HPDE6-E6E7 (cell line): Measurements from ENCODE around the gene DSCAM.
"Not testable (repeated sequence)": the region's sequence is repeated elsewhere in the genome, so short reads cannot be mapped to it uniquely, and the experiment has no call there.

Experiments
- DNase-seq: peaks from one replicate; pipeline ENCODE4 v3.0.0; 2011; ENCODE audit warnings: missing footprints; ENCODE audit errors: extremely low spot score

The DSCAM gene

DNA sequence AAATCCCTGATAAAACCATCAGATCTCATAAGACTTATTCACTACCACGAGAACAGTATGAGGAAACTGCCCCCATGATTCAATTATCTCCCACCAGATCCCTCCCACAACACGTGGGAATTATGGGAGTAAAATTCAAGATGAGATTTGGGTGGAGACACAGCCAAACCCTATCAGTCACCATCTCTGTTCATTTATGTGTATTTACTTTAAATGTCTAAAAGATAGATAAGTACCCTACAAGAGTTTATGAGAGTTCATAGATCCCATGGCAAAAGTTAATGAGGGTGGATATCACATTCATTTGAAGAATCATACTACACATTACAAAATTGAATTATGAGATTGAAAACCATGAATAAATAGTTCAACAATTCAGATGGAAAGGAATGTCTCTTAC lies 526.2 kb downstream of the DSCAM start:
- not testable (repeated sequence) for DNase-seq

DNA sequence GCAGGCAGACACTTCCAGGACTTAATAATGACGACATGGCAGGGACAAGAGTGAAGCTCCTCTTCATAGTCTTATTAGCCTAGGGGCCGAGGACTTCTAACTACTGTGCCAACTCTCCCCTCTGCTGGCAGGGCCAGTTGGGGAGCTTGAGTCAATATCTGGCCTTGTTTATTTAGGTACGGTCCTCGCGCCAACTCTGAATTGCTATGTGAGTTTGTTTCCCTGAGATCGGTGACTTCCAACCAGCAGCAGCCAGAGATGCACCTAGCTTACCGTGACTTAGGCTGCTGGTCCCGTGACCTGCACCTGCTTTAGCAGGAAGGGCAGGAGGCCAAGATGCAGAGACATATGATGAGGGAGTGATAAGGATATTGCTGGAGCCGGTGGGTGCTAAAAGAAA lies 528.6 kb downstream of the DSCAM start:
- DNase-seq: no peak

DNA sequence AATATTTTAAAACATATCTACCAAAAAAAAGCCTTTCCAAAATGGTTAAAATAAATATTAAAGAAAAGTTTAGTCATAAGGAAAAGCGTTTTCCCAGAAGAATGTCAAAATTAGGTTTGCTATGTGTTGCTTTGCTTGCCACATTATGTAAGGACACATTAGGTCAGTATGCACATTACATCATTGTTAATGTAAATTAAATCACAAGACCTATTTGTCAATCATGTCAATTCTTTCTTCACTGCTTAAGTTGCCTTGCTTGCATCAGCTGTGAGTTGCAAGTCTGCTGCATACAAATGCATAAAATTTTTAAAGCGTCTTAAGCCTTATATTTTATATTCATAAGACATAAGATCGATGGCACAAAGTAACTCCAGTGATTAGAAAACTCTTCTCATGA lies 530.9 kb downstream of the DSCAM start:
- DNase-seq: no peak

DNA sequence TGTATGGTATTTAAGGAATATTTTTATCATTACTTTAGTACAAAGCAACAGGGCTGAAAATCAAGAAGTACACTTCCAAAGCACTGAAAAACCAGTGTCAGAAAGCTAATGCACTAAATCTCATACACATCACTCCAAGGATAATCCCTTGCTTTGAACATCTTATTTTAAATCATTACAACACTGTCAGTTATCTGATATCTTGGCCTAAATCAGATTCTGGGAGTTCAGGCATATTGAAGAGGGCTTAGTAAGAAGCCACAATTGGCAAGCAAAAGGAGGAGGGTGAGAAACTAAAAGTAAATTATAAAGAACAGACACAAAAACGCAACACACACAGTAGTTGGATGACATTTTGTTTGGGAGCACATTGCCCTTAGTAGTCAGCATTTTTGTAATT lies 531.3 kb downstream of the DSCAM start:
- DNase-seq: no peak

DNA sequence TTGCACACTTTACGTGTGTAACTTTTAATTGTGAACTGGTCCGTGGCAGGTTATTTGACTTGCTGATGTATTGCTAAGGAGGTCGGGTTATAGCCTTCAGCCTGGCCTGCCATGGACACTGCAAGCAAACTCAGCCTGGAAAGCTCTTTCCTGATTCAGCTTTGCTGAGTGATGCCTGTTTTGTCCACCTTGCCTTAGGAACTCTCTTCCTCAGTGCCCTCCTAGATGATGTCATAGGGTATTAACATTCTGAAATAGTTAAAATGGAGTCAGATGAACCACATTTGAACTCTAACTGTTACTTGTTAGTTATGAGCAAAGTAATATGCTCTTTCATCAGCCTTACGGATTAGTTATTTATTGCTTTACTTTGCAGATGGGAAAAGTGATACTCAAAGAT lies 533.7 kb downstream of the DSCAM start:
- DNase-seq: no peak

DNA sequence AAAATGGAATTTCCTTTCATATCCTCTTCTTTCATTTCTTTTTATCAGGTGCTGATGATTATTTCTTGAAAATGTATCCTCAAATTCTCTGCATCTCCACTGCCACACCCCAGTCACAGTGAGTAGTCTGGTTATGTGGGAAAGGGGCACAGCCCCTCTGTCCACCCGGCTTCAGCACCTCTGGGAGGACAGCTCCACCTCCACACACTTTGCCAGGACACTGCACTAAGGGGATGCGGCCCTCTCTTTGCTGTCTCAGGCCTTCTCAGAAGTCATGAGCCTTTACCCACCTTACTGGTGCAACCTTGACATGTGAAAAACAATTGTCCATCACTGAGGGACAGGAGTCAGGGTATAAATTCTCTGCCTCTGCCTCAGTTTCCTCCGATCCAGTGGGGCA lies 546.7 kb downstream of the DSCAM start:
- no peak for DNase-seq

DNA sequence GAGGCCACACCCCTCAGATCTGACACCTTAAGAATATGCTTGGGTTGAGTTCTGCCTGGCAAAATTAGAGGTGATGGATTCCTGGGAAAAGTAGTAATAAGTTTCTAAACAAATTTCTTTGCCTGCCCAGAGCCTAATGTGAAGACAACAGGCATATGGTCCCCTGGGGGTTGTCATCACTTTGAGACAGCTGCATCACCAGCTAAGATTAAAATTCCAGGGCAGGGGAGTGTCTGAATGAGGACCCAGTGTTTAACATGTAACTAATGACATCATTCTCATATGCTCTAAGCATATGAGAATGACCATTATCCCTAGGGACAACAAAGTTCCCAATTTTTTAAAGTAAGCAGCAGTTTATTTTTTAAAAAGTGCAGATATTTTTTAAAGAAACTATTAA lies 547.5 kb downstream of the DSCAM start:
- DNase-seq: no peak

DNA sequence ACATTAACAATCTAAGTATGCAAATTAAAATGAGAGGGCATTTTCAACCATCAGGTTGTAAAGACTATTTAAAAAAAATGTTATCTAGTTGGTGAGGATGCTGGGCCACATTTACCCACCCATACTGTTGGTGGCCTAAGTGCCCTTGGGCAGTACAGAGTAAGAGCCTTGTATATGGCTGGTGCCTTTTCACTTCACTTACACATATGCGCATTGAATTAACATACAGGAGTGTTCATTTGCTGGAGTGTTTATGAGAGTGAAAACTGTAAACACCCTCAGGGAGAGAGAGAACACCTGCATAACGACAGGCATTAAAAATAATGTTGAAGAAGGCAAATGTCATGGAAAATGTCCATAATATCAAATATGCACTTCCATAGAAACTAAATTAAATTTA lies 552.6 kb downstream of the DSCAM start:
- no peak for DNase-seq

DNA sequence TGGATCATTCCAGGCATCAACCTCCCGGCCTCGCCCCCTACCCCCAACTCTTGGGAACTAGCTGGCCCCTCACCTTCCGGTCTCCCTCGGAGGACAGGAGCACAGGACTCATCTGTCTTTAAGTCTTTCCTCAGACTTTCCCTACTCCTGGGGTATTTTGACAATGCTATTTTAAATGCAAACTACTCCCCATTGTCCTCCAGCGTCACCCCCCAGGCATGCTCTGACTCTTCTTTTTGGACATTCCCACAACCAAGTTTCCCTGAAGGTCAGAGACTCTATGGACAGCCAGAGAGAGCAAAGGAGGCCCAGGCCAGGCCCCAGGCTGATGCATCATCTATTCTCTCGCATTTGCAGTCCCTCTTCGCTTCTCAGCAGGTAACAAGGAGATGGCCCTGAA lies 555.4 kb downstream of the DSCAM start:
- no peak for DNase-seq

DNA sequence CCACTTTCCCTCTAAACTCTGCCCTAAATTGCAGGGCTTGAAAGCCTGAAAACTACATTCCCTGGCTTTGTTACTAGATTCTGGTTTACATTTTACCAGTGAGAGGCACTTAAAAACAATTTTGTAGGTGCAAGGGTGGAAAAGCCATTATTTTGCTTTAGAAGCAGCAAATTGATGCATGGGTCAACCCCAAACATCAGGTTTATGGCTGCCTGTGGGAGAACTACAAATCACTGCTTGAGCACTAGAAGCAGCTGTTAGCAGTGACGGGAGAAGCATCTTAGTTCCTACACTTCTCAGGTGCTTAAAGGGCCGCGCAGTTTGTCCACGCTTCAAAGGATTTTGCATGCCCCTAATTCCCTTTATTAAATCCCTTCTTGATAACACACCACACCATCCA lies 562.5 kb downstream of the DSCAM start:
- no peak for DNase-seq

DNA sequence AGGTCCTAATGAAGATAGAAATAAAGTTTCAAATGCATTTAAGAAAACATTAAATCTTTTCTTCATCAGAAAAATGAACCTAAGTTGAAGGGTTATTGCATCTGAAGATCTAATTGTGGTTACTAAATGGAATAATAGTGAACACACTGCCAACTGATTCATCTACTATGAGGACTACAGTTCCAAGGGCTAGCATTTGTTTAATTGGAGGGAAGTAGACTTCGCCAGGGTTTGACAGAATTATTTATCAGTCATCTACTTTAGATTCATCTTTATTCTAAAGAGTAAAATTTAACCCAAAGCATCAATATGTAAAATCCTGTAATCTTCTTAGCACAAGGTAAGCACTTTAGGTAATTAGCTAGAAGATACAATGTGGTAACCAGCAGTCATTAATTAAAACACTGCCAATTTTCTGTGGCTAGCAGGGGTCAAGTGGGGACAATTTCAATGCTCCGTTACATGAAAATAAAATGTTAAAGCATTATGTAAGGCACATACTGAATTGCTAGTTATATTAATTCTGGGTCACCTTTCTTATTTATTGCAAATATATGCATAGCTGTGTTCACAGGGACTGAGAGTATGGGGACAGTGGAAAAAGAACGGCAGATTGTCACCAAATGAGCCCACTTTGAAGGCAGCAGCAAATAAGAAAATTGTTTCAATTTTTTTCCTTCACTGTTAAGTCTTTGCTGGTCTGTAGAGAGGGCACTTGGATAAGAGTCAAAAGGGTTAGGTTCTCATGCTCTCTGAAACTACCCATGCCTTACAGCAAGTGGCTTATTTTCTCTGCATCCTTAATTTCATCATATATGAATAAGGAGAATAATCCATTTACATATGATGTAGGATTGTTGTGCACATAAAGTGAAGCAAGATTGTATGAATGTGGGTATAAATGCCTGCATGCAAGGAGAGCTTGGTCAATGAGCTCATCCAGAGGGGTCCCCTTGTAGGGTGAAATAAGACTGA lies 563.8 kb downstream of the DSCAM start:
- DNase-seq: no peak

DNA sequence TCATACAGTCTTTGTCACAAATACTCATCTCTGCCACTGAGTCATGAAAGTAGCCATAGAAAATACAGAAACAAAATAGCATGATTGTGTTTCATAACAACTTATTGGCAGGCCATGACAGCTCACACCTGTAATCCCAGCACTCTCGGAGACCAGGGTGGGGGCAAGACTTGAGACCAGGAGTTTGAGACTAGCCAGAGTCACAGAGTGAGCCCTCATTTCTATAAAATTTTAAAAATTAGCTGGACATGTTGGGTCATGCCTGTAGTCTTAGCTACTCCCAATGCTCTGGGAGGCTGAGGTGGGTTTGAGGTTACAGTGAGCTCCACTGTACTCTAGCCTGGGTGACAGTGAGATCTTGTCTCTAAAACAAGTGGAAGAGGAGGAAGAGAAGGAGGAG lies 568.6 kb downstream of the DSCAM start:
- DNase-seq: no peak

DNA sequence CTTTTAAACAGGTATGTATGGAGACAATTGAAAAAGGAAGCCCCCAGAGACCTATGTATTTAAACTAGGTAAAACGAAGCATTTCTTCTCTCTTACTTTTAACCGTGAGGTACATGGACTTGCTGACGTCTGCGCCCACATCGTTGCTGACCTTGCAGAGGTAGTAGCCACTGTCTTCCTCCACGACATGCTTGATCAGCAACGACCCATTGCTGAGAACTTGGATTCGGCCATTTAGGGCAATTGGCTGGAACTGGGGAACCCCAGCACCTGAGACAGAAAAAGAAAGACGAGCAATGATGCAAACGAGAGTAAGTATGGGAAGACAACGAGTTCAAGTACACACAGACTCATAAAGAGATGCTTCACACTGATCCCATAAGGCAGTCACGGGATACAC lies 571.0 kb downstream of the DSCAM start:
- no peak for DNase-seq

DNA sequence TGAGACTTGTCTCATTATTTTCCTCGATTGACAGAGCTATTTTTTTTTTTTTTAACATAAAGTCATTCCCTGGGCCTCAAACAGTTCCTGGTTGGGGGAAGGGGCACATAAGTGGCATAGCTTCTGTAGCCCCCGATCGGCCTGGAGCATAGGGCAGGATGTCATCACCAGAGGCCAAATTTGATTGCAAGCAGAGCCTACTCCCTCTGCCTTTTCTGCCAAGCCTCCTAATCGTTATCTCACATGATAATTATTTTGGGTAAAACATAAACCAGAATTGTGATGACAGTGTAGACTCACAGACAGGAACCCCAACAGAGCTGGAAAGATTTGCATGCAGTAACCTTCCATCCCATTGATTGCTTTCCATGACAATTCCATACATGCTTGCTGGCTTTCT lies 574.9 kb downstream of the DSCAM start:
- no peak for DNase-seq

DNA sequence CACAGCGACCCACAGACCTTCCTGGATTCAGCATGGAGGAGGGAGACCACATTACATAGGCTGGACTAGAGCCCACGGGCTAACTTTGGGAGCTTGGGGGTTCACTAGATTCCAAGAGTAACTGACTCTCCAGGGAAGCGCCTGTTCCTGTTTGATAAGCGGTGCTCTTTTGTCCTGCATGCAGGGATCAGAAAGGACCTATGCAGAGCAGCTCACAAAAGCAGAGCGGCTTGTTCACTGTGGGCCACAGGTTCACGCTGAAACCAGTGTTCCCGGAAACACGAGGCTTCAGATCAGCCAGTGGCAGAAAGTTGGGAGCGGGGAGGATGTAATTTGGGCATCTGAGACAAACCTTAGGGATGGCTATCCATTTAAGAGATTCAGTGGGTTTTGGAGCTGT lies 575.8 kb downstream of the DSCAM start:
- no peak for DNase-seq

DNA sequence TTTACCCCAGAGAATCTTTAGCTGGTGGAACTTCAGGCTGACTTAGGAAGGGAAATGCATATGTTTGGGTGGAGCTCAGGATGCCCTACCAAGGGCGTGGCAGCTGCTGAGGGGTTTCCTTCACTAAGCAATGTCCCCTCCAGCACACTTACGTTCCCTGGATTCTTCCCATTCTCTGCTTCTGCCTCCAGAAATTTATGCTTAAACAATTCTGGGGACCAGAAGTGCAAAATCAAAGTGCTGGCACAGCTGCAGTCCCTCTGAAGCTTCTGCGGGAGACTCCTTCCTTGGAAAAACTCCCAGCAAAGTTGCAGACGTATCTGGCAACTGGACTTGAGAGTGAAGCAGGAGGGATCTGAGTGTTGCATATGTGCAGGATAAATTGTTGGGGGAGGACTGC lies 576.9 kb downstream of the DSCAM start:
- DNase-seq: no peak

DNA sequence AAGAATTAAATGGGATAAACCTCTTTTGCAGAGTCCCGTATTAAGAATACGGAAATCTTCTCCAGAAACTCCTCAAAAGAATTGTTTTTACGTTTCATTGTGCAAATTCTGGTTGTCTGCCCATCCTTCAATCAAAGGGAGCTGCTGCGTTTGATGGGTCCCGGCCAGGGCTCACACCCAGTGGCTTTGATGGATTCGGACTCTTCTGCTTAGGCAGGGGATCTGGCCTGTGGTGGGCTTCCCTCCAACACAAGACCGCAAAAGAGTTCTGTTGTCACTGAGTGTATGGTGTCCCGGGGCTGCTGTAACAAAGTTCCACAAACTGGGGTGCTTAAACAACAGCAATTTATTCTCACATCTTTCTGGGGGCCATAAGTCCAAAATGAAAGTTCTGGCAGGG lies 577.7 kb downstream of the DSCAM start:
- no peak for DNase-seq

DNA sequence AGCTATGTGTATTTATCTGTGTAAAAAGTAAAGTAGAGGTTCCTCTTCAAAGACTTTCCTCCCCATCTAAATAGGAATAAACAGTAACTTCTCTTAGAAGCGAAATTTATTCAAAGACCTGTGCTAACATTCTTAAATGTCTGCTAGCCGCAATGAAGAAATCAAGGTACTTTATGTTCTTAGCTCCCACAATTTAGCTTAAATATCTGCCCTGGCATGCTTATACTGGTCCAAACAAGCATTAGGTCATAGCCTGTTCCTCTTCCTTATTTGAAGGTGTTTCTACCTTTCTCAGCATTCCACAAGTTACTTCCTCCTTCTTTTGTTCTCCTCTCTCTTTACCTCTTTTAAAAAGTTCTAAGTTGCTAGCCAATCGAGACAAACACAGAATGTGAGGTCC lies 588.5 kb downstream of the DSCAM start:
- DNase-seq: not testable (repeated sequence)

DNA sequence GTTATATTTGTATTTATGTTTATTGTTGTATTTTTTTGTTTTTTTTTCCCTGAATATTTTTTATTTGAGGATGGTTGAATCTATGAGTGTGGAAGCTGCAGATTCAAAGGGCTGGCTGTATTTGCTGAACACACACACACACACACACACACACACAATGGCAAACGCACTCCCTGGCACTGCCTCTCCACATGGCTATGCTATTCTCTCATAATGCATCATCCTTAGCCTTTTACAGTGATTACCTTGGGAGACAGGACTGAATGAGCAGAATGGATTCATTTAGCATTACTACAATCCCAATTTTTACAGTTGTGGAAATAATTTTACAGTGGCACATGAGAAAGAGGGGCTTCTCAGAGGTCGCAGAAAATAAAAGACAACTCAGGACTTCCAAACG lies 589.6 kb downstream of the DSCAM start:
- DNase-seq: no peak

DNA sequence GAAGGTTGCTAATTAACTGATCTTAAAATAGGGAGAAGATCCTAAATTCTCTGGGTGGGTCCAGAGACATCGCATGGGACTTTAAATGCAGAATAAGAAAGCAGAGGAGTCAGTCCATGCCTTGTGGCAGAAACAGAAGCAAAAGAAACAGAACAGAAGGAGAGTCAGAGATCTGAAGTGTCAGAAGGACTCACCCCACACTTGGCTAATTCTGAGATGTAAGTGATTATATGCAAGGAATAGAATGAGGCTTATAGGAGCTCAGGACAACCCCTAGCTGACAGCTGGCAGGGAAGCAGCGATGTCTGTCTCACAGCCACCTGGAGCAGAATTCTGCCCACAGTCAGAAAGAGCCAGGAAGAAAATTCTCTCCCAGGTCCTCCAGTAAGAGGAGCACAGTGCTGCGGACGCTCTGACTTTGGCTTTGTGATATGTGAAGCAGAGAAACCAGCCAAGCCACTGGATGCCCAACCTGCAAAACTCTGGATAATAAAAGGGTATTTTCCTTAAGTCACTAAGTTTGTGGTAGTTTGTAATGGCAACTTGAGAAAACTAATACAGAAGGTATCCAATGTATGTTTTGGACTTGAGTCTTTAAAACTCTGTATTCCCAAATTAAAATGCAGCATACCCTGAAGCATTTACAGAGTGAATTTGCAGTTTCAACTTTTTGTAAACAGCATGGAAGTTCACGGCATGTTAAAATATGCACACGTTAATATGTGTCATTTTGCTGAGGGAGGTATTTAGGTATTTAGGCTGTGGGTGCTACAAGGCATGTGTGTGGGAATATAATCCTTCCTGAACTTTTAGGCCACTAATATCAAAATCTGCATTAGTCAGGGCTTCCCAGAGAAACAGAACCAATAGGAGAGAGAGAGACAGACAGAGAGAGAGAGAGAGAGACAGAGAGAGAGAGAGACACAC lies 591.2 kb downstream of the DSCAM start:
- no peak for DNase-seq

DNA sequence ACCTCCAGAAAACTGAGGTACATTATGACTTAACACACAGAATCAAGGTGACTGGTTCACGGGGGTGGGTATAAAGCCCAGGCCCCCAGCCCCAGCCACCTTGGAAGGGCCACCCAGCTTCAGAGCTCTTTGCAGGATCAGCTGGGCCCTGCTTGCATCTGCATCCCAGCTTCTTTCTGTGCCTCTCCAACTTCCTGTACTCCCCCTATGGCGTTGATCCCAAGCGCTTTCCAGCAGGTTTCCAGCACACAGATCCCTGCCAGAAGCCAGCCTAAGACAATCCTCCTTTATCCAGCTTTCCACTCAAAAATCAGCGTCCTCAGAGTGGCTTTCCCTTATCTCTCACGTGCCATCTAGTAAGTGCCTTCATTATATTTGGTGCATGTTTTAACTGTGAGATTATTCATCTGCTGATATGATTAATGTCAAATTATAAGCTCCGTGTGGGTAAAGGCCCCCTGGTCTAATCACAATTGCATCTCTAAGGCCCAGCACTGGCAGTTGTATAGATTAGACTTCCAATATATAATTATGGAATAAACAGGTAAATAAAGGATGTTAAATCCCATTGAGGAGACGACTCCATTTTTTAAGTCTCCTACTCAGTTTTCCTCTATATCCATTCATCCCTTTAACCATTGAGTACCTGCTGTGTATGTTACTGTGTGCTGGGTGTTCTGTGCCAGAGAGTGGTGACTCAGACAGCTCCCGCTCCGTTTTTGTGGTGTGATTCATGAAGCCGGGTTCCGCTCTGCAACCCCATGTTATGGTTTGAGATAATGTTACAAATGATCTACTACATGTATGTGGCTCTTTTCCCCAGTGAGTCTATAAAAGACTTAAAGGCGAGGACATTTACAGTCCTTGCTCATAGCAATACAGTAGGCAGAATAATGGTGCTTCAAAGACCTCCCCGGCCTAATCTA lies 592.2 kb downstream of the DSCAM start:
- peak; percentile 79 for DNase-seq

DNA sequence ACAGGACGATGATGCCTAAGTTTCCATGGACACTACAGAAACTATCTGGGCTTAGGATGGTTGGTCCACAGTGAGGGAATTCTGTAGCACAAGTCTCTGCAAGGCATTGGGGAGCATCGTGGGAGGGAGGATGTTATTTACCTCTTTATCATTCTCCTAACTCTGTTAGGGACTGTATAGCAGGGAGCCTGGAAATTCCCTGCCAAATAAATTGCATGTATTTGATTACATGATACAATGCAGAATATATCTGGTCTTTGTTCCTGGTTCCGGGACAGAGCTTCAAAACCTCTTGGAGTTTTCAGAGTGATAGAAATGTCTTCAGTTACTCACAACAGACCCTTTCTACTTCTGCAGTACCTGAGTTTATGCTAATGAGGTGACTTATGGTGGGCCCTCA lies 593.8 kb downstream of the DSCAM start:
- DNase-seq: no peak
